NCI-H1436 (cell line): ENCODE measurements around the gene SPACA6.
"Not testable (repeated sequence)": the region's sequence is repeated elsewhere in the genome, so short reads cannot be mapped to it uniquely, and the experiment has no call there.

Source experiments
- DNase-seq: peaks from one replicate; lab custom pipeline; 2025; lab: John Stamatoyannopoulos, UW

SPACA6 gene

DNA sequence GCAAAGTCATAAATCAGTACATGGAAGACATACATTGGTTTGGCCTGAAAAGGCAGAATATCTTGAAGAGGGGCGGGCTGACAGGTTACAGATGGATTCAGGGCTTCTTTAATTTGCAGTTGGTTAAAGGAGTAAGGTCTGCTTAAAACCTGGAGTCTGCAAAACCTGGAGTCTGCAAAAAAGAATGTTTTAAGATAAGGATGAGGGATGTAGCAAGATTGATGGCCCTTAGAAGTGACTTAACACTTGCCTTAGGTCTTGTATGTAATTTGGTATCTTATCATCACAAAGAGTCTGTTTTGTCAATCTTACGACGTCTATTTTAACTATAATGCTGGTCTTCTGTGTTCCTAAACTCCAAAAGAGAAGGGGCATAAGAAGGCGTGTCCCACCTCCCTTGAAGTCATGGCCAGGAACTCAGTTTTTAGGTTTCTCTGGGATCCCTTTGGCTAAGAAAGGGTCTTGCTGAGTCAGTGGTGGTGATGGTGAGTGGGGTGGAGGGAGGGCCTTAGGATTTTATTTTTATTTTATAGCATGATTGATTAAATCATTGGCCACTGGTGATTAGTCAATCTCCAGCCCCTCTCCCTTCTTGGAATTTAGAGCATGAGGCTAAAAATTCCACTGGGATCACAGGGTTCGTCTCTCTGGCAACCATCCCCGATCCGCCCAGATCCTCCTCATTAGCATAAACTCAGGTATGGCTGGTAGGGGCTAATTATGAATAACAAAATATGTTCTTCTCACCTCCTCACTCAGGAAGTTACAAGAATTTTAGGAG, 40.8 kb downstream of the SPACA6 start:
- no peak for DNase-seq

- DNase-seq = no peak
These were observed 42.8 kb downstream of the SPACA6 start for GRCh38 chr19:51735759-51736449.

DNA sequence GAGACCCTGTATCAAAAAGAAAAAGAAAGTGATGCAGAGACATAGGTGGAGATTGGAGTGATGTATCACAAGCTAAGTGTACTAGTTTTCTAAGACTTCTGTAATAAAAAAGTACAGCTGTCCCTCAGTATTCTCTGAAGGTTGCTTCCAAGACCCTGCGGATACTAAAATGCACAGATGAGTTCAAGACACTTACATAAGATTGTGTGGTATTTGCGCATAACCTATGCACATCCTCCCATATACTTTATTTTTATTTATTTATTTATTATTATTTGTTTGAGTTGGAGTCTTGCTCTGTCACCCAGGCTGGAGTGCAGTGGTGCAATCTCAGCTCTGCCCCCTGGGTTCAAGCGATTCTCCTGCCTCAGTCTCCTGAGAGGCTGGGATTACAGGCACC, 44.3 kb downstream of the SPACA6 start:
- DNase-seq = no peak

GRCh38 chr19:51737924-51738323, 44.8 kb downstream of the SPACA6 start:
- no peak for DNase-seq

- DNase-seq = not testable (repeated sequence)
These were observed 45.4 kb downstream of the SPACA6 start for GRCh38 chr19:51738523-51738922.

DNA sequence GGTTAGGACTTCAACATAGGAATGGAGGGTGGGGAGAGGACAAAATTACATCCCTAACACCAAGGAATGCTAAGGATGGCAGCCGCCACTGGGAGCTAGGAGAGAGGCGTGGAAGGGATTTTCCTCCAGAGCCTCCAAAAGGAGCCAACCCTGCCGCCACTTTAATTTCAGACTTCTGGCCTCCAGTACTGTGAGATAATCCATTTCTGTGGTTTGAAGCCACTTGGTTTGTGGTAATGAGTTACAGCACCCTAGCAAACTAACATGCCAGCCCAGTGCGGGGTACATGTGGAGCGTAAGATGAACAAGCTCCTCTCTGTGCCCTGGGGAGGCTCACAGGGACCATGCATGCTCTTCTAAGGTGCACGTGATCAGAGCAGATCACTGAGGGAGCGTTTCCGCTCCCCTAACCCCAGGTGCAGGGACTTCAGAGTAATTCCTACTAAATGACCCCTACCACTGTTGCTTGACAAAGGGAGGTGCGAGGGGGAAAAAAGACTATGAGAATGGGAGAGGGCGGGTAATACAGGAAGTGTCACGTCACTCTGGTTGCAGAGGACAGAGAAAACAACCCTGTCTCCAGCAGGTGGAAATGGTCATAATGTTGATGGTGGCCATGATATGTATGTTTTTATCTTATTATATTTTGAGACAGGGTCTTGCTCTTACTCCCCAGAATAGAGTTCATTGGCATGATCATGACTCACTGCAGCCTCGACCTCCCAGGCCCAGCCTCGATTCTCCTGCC, 46.5 kb downstream of the SPACA6 start:
- DNase-seq = no peak

GRCh38 chr19:51740356-51740755, 47.2 kb downstream of the SPACA6 start:
- no peak for DNase-seq

- DNase-seq = no peak
These were observed 49.7 kb downstream of the SPACA6 start for GRCh38 chr19:51742789-51743188.

- no peak for DNase-seq
These were observed 50.3 kb downstream of the SPACA6 start for GRCh38 chr19:51743405-51743804.

DNA sequence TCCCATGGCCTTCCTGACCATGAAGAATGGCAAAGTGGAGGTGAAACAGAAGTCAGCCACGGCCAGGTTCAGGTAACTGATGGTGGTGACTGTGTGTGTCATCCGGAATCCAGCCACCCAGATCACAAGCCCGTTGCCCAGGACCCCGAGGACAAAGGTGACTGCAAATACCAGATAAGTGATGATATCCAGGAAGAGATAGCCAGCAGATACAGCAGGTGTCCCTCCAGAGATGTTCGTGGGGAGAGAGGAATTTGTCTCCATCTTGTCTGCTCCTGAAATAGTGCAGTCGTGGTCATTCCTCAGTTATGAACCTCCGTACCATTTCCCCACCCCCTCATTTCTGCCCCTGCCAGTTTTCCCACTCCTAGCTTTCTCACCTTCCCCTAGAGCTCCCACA, 53.6 kb downstream of the SPACA6 start:
- DNase-seq = no peak

- DNase-seq = no peak
These were observed 56.8 kb downstream of the SPACA6 start for GRCh38 chr19:51749979-51750378.

GRCh38 chr19:51750400-51751094, 57.4 kb downstream of the SPACA6 start:
- no peak for DNase-seq

DNA sequence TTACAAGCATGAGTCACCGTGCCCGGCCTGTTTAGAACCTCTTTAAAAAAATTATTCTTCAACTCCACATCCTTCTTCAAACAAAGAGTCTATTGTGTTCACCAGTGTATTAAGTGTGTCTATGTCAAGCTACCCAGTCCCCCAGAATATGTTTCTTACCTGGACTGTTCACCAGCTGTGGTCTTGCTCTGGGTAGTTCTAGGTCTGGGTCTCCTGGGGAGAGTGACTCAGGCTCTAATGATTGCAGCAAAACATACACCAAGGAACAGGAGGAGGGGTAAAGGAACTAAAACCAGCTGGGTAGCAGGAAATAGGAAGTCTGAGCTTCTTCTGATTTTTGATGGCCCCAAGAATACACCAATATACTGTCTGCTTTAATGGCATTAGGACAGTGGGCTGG, 58.5 kb downstream of the SPACA6 start, which contains the start of gene FPR1:
Gene FPR1 (minus strand): TSS at position 224 of the 400 bp plus-strand sequence. CDS start 4,884 bp downstream, outside the sequence.
- DNase-seq = no peak

DNA sequence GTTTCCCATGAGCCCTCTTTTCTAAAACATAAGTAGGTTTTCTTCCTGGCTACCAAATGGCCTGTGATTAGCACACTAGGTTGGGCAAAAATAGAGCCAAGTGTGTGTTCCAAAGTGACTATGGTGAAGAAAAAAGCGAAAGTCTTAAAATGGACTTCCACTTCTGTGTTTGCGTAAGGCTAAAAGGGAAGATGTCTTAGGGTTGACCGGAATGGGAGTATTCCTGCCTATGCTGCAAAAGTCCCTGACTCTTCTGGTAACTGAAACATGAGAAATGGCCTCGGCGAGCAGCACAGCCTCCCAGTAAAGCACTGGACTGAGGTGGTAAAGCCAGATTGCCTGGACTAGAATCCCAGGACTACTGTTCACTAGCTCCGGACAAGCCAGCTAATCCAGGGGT, 61.0 kb downstream of the SPACA6 start:
- DNase-seq = no peak

GRCh38 chr19:51754770-51755169, 61.6 kb downstream of the SPACA6 start:
- DNase-seq = no peak
